ENCODE data around the gene NRSN2.

- TF ChIP-seq CTCF (IDR thresholded peaks at IDR 0.05), result no peak
- no peak for TF ChIP-seq POLR2AphosphoS5 (IDR thresholded peaks at IDR 0.05)
Measured at GRCh38 chr20:397432-398237, 50.7 kb downstream of the NRSN2 start.
